GM23248 (cell line): Measurements from ENCODE around the gene TRIM49B. TPM values are rescaled to one million over a fixed set of nuclear protein-coding genes. Genes with fewer than 3 reads are reported as not detected.
"Not testable (repeated sequence)": the region's sequence is repeated elsewhere in the genome, so short reads cannot be mapped to it uniquely, and the experiment has no call there.

Experiments used
- DNase-seq: peaks from one replicate; pipeline ENCODE4 v3.0.0-alpha.2; 2015
- H2AFZ ChIP-seq: fragments of 200-600 bp; sonication (generic); 2 replicates; pipeline ENCODE4 v1.6.1; 2016; ENCODE audit warnings: antibody characterized with exemption
- H3F3A ChIP-seq: fragments of 200-600 bp; sonication (generic); 2 replicates; pipeline ENCODE4 v1.6.1; 2016; ENCODE audit warnings: mild to moderate bottlenecking, antibody characterized with exemption, mixed run types; ENCODE audit not compliant: insufficient read depth
- H3K27ac ChIP-seq: fragments of 200-600 bp; sonication (generic); 2 replicates; pipeline ENCODE4 v1.5.1; 2016; ENCODE audit warnings: mild to moderate bottlenecking
- H3K27me3 ChIP-seq: fragments of 200-600 bp; sonication (generic); replicated peaks from 2 replicates; pipeline ENCODE4 v1.6.1; 2016; ENCODE audit warnings: mild to moderate bottlenecking; ENCODE audit not compliant: insufficient read depth
- H3K36me3 ChIP-seq: fragments of 200-600 bp; sonication (generic); 2 replicates; pipeline ENCODE4 v1.6.1; 2016; ENCODE audit warnings: low read depth, mild to moderate bottlenecking
- H3K4me1 ChIP-seq: fragments of 200-600 bp; sonication (generic); 2 replicates; pipeline ENCODE4 v1.6.1; 2016; ENCODE audit warnings: mild to moderate bottlenecking; ENCODE audit not compliant: insufficient read depth
- H3K4me2 ChIP-seq: fragments of 200-600 bp; sonication (generic); one replicate; pipeline ENCODE4 v1.6.1; 2016; ENCODE audit warnings: mild to moderate bottlenecking; ENCODE audit not compliant: unreplicated experiment
- H3K4me3 ChIP-seq: fragments of 200-600 bp; sonication (generic); 2 replicates; pipeline ENCODE4 v1.5.1; 2016; ENCODE audit warnings: mild to moderate bottlenecking
- H3K79me2 ChIP-seq: fragments of 200-600 bp; sonication (generic); 2 replicates; pipeline ENCODE4 v1.6.1; 2016; ENCODE audit warnings: mild to moderate bottlenecking; ENCODE audit not compliant: insufficient read depth
- H3K9ac ChIP-seq: fragments of 200-600 bp; sonication (generic); 2 replicates; pipeline ENCODE4 v1.6.1; 2016; ENCODE audit warnings: mild to moderate bottlenecking
- H3K9me2 ChIP-seq: fragments of 200-600 bp; sonication (generic); 2 replicates; pipeline ENCODE4 v1.6.1; 2016; ENCODE audit warnings: mixed run types, mild to moderate bottlenecking, moderate library complexity; ENCODE audit not compliant: insufficient read depth
- H3K9me3 ChIP-seq: fragments of 200-600 bp; sonication (generic); one replicate; pipeline ENCODE4 v1.6.1; 2017; ENCODE audit warnings: low read depth
- H4K20me1 ChIP-seq: fragments of 200-600 bp; sonication (generic); 2 replicates; pipeline ENCODE4 v1.6.0; 2016; ENCODE audit not compliant: insufficient read depth
- WGBS, 2 experiments: methylation state at CpG; one replicate each; pipeline ENCODE4 v1.1.6; 2015 to 2017; ENCODE audit warnings: low lambda C conversion rate in 2 of 2, low coverage in 1 of 2; ENCODE audit errors: missing lambda C conversion rate in 2 of 2; 5-methylcytosine and 5-hydroxymethylcytosine counted together
- in situ Hi-C: fragments of 300-500 bp; cut with MboI; formaldehyde crosslinking; loops from 2 replicates; pipeline ENCODE4 v1.15.0; 2020
- polyA plus RNA-seq: library from polyadenylated mRNA; unstranded; fragments of >200 nt; fragmentation: Nextera tagmentation; extraction: Ambion mirVana; gene quantifications from 2 replicates; pipeline ENCODE4 v1.2.1, GENCODE V29; 2016
- total RNA-seq: library from RNA; depleted of rRNA; stranded (reverse); fragments of >200 nt; shearing (Covaris generic); gene quantifications from 2 replicates; pipeline ENCODE4 v1.2.3, GENCODE V29; 2014; rRNA removed

The TRIM49B gene, protein sequence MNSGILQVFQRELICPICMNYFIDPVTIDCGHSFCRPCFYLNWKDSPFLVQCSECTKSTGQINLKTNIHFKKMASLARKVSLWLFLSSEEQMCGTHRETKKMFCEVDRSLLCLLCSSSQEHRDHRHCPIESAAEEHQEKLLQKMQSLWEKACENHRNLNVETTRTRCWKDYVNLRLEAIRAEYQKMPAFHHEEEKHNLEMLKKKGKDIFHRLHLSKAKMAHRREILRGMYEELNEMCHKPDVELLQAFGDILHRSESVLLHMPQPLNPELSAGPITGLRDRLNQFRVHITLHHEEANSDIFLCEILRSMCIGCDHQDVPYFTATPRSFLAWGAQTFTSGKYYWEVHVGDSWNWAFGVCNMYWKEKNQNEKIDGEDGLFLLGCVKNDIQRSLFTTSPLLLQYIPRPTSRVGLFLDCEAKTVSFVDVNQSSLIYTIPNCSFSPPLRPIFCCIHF
- total RNA-seq (not detected in 2 replicates), polyA plus RNA-seq (not detected in 2 replicates)

DNA sequence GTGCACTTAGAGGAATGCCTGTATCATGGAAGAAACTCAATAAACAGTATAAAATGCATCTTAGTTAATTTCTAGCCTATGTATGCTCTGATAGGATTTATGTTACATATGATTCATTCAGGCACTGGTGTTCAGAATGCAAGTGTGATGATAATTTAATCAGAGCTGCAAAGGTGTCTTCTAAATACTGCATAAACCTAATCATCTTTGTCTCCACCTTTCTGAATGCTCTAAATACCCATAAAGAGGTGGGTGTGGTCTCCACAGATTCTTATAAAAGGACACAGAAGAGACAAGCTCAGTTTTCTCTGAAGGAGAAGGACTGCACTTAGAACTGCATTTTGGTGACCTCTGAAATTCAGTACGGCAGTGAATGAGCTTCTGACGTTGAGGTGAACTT lies at the start of gene TRIM49B:
TRIM49B (plus strand) TSS at position 301 of the 400 bp plus-strand sequence. CDS start 2,777 bp downstream, outside the sequence.
- WGBS, 2 experiments = 3 to 4% methylated on average over 2 of the region's 2 CpGs
- H3K27ac ChIP-seq, H3K9ac ChIP-seq, DNase-seq, H3K4me2 ChIP-seq, H3K4me3 ChIP-seq, H3F3A ChIP-seq, H3K79me2 ChIP-seq, H3K27me3 ChIP-seq, H3K36me3 ChIP-seq, H2AFZ ChIP-seq, H3K4me1 ChIP-seq, in situ Hi-C loops, H3K9me2 ChIP-seq, H4K20me1 ChIP-seq, H3K9me3 ChIP-seq: not testable (repeated sequence)

DNA sequence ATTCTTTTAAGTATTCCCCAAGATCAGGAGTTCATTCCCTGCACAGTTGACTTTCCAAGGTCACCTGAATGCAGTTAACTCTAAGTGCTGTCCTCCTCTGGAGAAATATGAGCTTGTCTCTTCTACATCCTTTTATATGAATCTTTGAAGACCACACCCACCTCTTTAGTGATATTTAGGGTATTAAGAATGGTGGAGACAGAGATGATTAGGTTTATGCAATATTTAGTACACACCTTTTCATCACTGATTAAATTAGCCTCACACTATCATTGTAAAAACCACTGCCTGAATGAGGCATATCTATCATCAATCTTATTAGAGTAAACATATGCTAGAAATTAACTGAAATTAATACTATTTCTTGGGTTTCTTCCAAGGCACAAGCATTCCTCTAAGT lies 44.8 kb upstream of the TRIM49B start, which contains the start of gene TRIM51G:
TRIM51G (minus strand) TSS at position 101 of the 400 bp plus-strand sequence. CDS start 2,190 bp downstream, outside the sequence.
- in situ Hi-C loops, DNase-seq, H4K20me1 ChIP-seq, H3K9ac ChIP-seq, H3K9me3 ChIP-seq, H3K79me2 ChIP-seq, H3K4me3 ChIP-seq, H3K4me2 ChIP-seq, H3K27ac ChIP-seq, H3K9me2 ChIP-seq, H2AFZ ChIP-seq, H3K36me3 ChIP-seq, H3K4me1 ChIP-seq, H3K27me3 ChIP-seq, H3F3A ChIP-seq: not testable (repeated sequence)

DNA sequence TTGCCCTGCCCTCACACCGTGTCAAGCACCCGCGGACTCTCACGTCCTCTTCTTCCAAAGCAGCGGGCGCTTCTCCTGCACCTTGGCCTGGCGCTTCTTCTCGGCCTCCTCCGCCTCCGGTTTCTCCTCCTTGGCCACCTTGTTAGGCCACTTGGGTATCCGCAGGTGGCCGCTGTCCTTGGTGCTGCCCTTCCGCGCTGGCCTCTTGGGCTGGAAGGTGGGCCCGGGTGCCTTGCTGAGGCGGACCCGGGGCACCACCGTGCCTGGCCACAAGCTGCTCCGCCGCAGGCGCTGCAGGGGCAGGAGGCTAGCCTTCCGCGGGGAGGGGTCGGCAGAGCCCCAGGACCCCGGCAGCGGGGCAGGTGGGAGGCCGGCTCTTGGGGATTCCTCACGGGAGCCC lies 19.6 kb downstream of the TRIM49B start:
- H2AFZ ChIP-seq, H3K4me3 ChIP-seq, in situ Hi-C loops, H3K79me2 ChIP-seq, H3K4me1 ChIP-seq, H3K9ac ChIP-seq, H3K9me3 ChIP-seq, DNase-seq, H3K27ac ChIP-seq, H4K20me1 ChIP-seq, H3K27me3 ChIP-seq, H3K9me2 ChIP-seq, H3K36me3 ChIP-seq, H3F3A ChIP-seq, H3K4me2 ChIP-seq: not testable (repeated sequence)
- WGBS, 2 experiments = 49 to 61% methylated on average over 12 to 20 of the region's 28 CpGs

DNA sequence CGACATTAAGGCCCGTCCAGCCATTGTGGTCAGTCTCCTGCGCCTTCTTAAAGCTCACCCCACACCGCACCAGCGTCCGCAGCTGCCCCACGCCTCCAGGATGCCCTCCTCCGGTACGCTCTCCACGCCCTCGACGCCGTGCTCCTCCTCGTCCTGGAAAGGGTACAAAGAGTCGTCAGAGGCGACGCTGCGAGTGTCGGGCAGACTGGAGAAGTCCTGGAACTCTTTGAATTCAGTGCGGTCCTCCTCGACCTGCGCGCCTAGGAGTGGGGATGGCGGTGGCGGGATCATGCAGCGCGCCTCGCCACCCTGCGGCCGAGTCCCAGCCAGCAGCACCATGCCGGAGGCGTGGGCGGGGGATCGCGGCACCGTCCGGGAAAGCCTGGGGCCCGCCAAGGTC lies 21.2 kb downstream of the TRIM49B start:
- in situ Hi-C loops, H3K36me3 ChIP-seq, H3K9me2 ChIP-seq, H3K27ac ChIP-seq, H3K27me3 ChIP-seq, H3K4me1 ChIP-seq, H3K9ac ChIP-seq, H3K4me3 ChIP-seq, DNase-seq, H3K79me2 ChIP-seq, H3K9me3 ChIP-seq, H3F3A ChIP-seq, H2AFZ ChIP-seq, H3K4me2 ChIP-seq, H4K20me1 ChIP-seq: not testable (repeated sequence)
- 35 to 53% methylated on average over 17 to 36 of the region's 38 CpGs for WGBS, 2 experiments

DNA sequence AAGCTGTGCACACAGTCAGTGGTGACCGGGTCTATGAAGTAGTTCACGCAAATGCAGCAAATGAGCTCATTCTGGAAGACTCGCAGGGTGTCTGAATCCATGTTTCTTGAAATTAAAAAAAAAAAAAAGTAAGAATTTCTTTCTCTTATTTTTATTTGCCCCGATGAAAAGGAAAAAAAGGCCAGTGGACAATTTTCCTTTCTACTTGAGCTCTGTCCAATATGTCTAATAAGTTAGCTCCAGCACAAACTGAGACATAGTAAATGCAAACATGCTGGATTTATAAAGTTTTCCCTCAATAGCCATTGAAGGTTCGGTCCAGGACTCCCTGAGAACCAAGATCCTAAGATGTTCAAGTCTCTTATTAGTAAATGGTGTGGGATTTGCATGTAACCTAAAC lies 30.4 kb downstream of the TRIM49B start, which contains the start of gene TRIM64C:
TRIM64C (minus strand) TSS at position 101 of the 400 bp plus-strand sequence; CDS start at position 101, 0 bp downstream.
- H3K9me2 ChIP-seq, H3K4me3 ChIP-seq, H3F3A ChIP-seq, H3K27me3 ChIP-seq, H4K20me1 ChIP-seq, H3K4me2 ChIP-seq, in situ Hi-C loops, H3K9ac ChIP-seq, H3K9me3 ChIP-seq, H2AFZ ChIP-seq, H3K79me2 ChIP-seq, H3K4me1 ChIP-seq, H3K36me3 ChIP-seq, DNase-seq, H3K27ac ChIP-seq: not testable (repeated sequence)
- WGBS, 2 experiments = 35 to 37% methylated on average over 5 of the region's 5 CpGs

DNA sequence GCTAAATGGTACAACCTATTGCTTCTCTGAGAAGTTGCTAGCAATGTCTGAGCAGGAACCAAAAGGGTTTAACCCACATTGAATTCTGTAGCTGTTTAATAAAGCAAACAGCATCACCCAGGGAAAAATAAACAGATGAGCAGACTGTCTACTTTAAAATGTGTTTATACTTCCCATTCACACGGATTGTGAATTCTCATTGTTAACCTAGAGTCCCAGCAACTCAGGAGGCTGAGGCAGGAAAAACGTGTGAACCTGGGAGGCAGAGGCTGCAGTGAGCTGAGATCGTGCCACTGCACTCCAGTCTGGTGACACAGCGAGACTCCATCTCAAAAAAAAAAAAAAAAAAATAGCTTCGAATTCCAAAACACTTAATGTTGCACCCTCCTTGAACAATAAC lies 41.3 kb downstream of the TRIM49B start:
- H3K4me2 ChIP-seq, H2AFZ ChIP-seq, DNase-seq, H3K9me2 ChIP-seq, H3K27me3 ChIP-seq, H3F3A ChIP-seq, H3K9me3 ChIP-seq, H3K27ac ChIP-seq, H3K36me3 ChIP-seq, H3K4me1 ChIP-seq, in situ Hi-C loops, H3K9ac ChIP-seq, H3K4me3 ChIP-seq, H3K79me2 ChIP-seq, H4K20me1 ChIP-seq: not testable (repeated sequence)
- WGBS, 2 experiments = 4 to 11% methylated on average over 5 of the region's 5 CpGs
